Neutrophil (primary cell): Measurements from ENCODE around the gene NELL1.

Source experiments
- H3K27ac ChIP-seq: fragments of 200-600 bp; sonication (generic); 2 replicates; pipeline ENCODE4 v1.5.1; 2016; ENCODE audit warnings: mild to moderate bottlenecking, moderate library complexity
- H3K27me3 ChIP-seq: fragments of 200-600 bp; sonication (generic); 2 replicates; pipeline ENCODE4 v1.6.0; 2016; ENCODE audit warnings: mild to moderate bottlenecking
- H3K36me3 ChIP-seq: fragments of 200-600 bp; sonication (generic); 2 replicates; pipeline ENCODE4 v1.5.1; 2017
- H3K4me1 ChIP-seq, 2 experiments: fragments of 200-600 bp in 1 of 2; sonication (generic) in 1 of 2; 1 replicate in 1 of 2; 2 replicates in 1 of 2; pipeline versions ENCODE4 v1.5.1 to v1.6.1; 2013 to 2016; ENCODE audit warnings: low read depth in 1 of 2, low read length in 1 of 2, mild to moderate bottlenecking in 1 of 2, moderate library complexity in 1 of 2; ENCODE audit not compliant: control insufficient read depth in 1 of 2, insufficient read depth in 1 of 2
- H3K4me3 ChIP-seq, 2 experiments: fragments of 200-600 bp in 1 of 2; sonication (generic) in 1 of 2; 1 replicate in 1 of 2; 2 replicates in 1 of 2; pipeline ENCODE4 v1.5.1; 2013 to 2016; ENCODE audit warnings: low read depth in 1 of 2, low read length in 1 of 2, mild to moderate bottlenecking in 1 of 2, moderate library complexity in 1 of 2
- H3K9me3 ChIP-seq: fragments of 200-600 bp; sonication (generic); 2 replicates; pipeline ENCODE4 v1.5.1; 2016
- CTCF ChIP-seq: fragments of 200-600 bp; sonication (generic); IDR thresholded peaks from 2 replicates; pipeline ENCODE4 v1.5.1; 2016; ENCODE audit warnings: antibody characterized with exemption

NELL1 gene

GRCh38 chr11:21480240-21480639 lies 810.9 kb downstream of the NELL1 start:
- TF ChIP-seq CTCF: no peak
- Histone ChIP-seq H3K36me3 (no peaks in the 10 kb centered on the region), H3K4me1 (no peaks in the 10 kb centered on the region), H3K9me3 (no peaks in the 10 kb centered on the region), H3K4me3 (no peak overlapping the region), H3K27ac (no peak overlapping the region), H3K27me3 (no peaks in the 10 kb centered on the region)

- H3K27ac ChIP-seq: no peak overlapping the region
- H3K9me3 ChIP-seq: no peaks in the 10 kb centered on the region
- no peak overlapping the region for H3K4me3 ChIP-seq
- no peaks in the 10 kb centered on the region for H3K27me3 ChIP-seq
- no peaks in the 10 kb centered on the region for H3K36me3 ChIP-seq
- H3K4me1 ChIP-seq: no peaks in the 10 kb centered on the region
- no peak for TF ChIP-seq CTCF
Observed at GRCh38 chr11:21481255-21481654, 811.9 kb downstream of the NELL1 start.

GRCh38 chr11:21484039-21484438 lies 814.7 kb downstream of the NELL1 start:
- H3K36me3 ChIP-seq: no peaks in the 10 kb centered on the region
- no peaks in the 10 kb centered on the region for H3K4me1 ChIP-seq
- TF ChIP-seq CTCF: no peak
- no peaks in the 10 kb centered on the region for H3K9me3 ChIP-seq
- no peak overlapping the region for H3K27ac ChIP-seq
- no peak overlapping the region for H3K4me3 ChIP-seq
- H3K27me3 ChIP-seq: no peaks in the 10 kb centered on the region

GRCh38 chr11:21485006-21485405 lies 815.6 kb downstream of the NELL1 start:
- no peaks in the 10 kb centered on the region for H3K36me3 ChIP-seq
- H3K27me3 ChIP-seq: no peaks in the 10 kb centered on the region
- H3K9me3 ChIP-seq: no peaks in the 10 kb centered on the region
- TF ChIP-seq CTCF: no peak
- H3K27ac ChIP-seq: no peak overlapping the region
- H3K4me3 ChIP-seq: no peak overlapping the region
- no peaks in the 10 kb centered on the region for H3K4me1 ChIP-seq

- Histone ChIP-seq H3K27me3 (no peaks in the 10 kb centered on the region), H3K36me3 (no peaks in the 10 kb centered on the region), H3K4me1 (no peaks in the 10 kb centered on the region), H3K27ac (no peak overlapping the region), H3K4me3 (no peak overlapping the region), H3K9me3 (no peaks in the 10 kb centered on the region)
- TF ChIP-seq CTCF: no peak
Observed at GRCh38 chr11:21485426-21485825, 816.0 kb downstream of the NELL1 start.
